Measurements from ENCODE around the gene FGF14. TPM values are rescaled to one million over a fixed set of nuclear protein-coding genes. Genes with fewer than 3 reads are reported as not detected.

Gene FGF14
- total RNA-seq, 4 donors from 2014 or later, result 0.36 to 1.9 (median 0.45) TPM

GRCh38 chr13:102147353-102147752 is 254.5 kb downstream of the FGF14 start:
- no peak for DNase-seq (ENCODE audit: low spot score in 2 of 2)
- intact Hi-C loops (cut with DNase I; ENCODE audit: low total_unique reads), result no loop called here
- TF ChIP-seq CTCF (IDR thresholded peaks at IDR 0.05) (no peak), POLR2A (IDR thresholded peaks at IDR 0.05) (no peak)
- no peak overlapping the region for H3K4me3 ChIP-seq (ENCODE audit: low read depth, poor library complexity, severe bottlenecking)

- TF ChIP-seq CTCF (IDR thresholded peaks at IDR 0.05) (no peak), POLR2A (IDR thresholded peaks at IDR 0.05) (no peak)
- intact Hi-C loops (cut with DNase I; ENCODE audit: low total_unique reads), result no loop called here
Measured at GRCh38 chr13:102145750-102146149, 256.1 kb downstream of the FGF14 start.

GRCh38 chr13:102142473-102142826 is 259.4 kb downstream of the FGF14 start:
- H3K4me3 ChIP-seq (ENCODE audit: low read depth, poor library complexity, severe bottlenecking), result no peak overlapping the region
- intact Hi-C loops (cut with DNase I; ENCODE audit: low total_unique reads), result no loop called here
- TF ChIP-seq CTCF (IDR thresholded peaks at IDR 0.05), result no peak
- TF ChIP-seq POLR2A (IDR thresholded peaks at IDR 0.05), result no peak

More at GRCh38 chr13:102145750-102146149, 256.1 kb downstream of the FGF14 start:
- H3K4me3 ChIP-seq (ENCODE audit: low read depth, poor library complexity, severe bottlenecking), result no peak overlapping the region
- DNase-seq (ENCODE audit: low spot score in 2 of 2), result no peak

GRCh38 chr13:102141625-102142472 is 260.0 kb downstream of the FGF14 start:
- intact Hi-C loops (cut with DNase I; ENCODE audit: low total_unique reads), result no loop called here
- WGBS, 2 donors, result 26 to 29% methylated on average over 4 of the region's 4 CpGs
- TF ChIP-seq CTCF (IDR thresholded peaks at IDR 0.05) (peak in 1 of 3 donors; percentile 15), POLR2A (IDR thresholded peaks at IDR 0.05) (no peak)
- H3K4me3 ChIP-seq (ENCODE audit: low read depth, poor library complexity, severe bottlenecking), result no peak overlapping the region
- no peak for DNase-seq (ENCODE audit: low spot score in 2 of 2)

More at GRCh38 chr13:102142473-102142826, 259.4 kb downstream of the FGF14 start:
- WGBS, 2 donors, result 88 to 91% methylated on average over 1 of the region's 1 CpG
- no peak for DNase-seq (ENCODE audit: low spot score in 2 of 2)

GRCh38 chr13:102139626-102140025 is 262.2 kb downstream of the FGF14 start:
- no peak for DNase-seq (ENCODE audit: low spot score in 2 of 2)
- TF ChIP-seq CTCF (IDR thresholded peaks at IDR 0.05), result no peak
- 41 to 63% methylated on average over 4 of the region's 4 CpGs for WGBS, 2 donors
- no peak overlapping the region for H3K4me3 ChIP-seq (ENCODE audit: low read depth, poor library complexity, severe bottlenecking)
- intact Hi-C loops (cut with DNase I; ENCODE audit: low total_unique reads), result no loop called here

All from lower leg skin (tissue), 4 donors.